Central memory CD4-positive, alpha-beta T cell (primary cell): ENCODE data around the gene BEX1.
"Not testable (repeated sequence)": the region's sequence is repeated elsewhere in the genome, so short reads cannot be mapped to it uniquely, and the experiment has no call there.

Source experiments
- DNase-seq: peaks from one replicate; pipeline ENCODE4 v3.0.0; 2022
- total RNA-seq, 3 experiments: gene quantifications; one replicate each; lab custom pipeline; 2026; lab: John Stamatoyannopoulos, UW

The BEX1 gene
- total RNA-seq = 0.22 to 0.58 (median 0.35) reads per million in 3 experiments

DNA sequence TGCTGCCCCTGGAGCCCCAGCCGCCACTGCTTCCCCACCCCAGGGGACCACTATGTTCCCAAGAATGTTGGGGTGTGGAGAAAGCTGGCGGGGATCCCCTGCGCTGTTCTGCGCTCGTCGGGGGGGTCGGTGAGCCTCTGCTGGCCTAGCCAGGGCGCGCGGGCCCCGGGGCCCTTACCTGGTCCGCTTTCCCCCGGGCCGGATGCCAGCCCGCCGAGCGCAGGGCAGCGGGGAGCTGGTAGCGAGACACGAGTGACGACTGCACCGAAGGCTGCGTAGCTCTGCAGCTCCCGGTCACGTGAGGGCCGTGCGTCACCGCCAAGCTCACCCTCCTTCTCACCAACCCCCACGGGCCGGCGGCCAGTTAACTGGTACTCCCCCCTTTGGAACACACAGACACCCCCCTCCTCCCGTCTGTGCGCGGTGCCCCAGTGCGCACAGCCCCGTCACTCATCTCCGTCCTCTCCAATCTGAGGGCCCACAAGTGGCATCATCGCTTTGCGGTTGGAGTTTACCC is at the start of gene BEX1:
Gene BEX1, minus strand, starts transcription at position 254 of the 517 bp plus-strand sequence. CDS start 897 bp downstream, outside the sequence.
- peak; percentile 2 for DNase-seq

DNA sequence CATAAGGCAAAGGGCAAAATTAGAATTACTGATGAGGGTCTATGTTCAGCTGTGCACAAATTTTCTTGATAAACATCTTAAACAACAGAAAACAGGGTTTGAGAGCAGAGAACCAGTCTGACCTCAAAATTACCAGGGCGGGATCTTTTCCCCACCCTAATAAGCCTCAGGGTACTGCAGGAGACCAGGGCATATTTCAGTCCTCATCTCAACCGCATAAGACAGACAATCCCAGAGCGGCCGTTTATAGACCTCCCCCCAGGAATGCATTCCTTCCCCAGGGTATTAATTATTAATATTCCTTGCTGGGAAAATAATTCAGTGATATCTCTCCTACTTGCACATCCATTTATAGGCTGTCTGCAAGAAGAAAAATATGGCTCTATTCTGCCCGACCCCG is 45.5 kb upstream of the BEX1 start:
- DNase-seq = not testable (repeated sequence)

DNA sequence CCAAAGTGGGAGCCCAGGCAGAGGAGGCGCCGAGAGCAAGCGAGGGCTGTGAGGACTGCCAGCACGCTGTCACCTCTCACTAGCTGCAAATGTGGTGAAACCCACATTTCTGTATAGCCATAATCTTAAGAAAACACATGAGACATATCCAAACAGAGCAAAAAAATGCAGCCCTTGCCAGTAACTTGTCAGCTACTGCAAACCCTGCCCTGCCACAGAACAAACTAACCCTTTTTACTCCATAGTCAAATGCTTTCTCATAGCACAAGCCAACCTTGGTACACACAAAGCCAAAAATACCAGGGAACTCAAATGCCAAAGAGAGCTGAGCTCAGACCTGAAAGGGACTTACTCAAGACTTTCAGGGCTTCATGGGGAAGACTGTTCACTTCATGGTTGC is 43.9 kb upstream of the BEX1 start:
- DNase-seq = no peak

DNA sequence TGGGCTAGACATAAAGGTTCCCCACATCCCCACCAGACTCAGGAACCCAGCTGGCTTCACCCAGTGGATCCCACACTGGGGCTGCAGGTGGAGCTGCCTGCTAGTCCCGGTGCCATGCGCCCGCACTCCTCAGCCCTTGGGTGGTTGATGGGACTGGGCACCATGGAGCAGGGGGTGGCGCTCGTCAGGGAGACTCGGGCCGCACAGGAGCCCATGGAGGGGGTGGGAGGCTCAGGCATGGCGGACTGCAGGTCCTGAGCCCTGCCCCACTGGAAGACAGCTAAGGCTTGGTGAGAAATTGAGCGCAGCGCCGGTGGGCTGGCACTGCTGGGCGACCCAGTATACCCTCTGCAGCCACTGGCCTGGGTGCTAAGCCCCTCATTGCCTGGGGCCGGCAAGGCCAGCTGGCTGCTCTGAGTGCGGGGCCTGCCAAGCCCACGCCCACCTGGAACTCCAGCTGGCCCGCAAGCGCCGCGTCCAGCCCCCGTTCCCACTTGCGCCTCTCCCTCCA is 43.3 kb upstream of the BEX1 start:
- not testable (repeated sequence) for DNase-seq

DNA sequence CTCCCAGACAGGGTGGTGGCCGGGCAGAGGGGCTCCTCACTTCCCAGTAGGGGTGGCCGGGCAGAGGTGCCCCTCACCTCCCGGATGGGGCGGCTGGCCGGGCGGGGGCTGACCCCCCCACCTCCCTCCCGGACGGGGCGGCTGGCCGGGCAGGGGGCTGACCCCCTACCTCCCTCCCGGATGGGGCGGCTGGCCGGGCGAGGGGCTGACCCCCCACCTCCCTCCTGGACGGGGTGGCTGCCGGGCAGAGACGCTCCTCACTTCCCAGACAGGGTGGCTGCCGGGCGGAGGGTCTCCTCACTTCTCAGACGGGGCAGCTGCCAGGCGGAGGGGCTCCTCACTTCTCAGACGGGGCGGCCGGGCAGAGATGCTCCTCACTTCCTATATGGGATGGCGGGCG is 40.4 kb upstream of the BEX1 start:
- not testable (repeated sequence) for DNase-seq

DNA sequence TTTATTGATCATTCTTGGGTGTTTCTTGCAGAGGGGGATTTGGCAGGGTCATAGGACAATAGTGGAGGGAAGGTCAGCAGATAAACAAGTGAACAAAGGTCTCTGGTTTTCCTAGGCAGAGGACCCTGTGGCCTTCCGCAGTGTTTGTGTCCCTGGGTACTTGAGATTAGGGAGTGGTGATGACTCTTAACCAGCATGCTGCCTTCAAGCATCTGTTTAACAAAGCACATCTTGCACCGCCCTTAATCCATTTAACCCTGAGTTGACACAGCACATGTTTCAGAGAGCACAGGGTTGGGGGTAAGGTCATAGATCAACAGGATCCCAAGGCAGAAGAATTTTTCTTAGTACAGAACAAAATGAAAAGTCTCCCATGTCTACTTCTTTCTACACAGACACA is 39.9 kb upstream of the BEX1 start:
- DNase-seq = not testable (repeated sequence)

DNA sequence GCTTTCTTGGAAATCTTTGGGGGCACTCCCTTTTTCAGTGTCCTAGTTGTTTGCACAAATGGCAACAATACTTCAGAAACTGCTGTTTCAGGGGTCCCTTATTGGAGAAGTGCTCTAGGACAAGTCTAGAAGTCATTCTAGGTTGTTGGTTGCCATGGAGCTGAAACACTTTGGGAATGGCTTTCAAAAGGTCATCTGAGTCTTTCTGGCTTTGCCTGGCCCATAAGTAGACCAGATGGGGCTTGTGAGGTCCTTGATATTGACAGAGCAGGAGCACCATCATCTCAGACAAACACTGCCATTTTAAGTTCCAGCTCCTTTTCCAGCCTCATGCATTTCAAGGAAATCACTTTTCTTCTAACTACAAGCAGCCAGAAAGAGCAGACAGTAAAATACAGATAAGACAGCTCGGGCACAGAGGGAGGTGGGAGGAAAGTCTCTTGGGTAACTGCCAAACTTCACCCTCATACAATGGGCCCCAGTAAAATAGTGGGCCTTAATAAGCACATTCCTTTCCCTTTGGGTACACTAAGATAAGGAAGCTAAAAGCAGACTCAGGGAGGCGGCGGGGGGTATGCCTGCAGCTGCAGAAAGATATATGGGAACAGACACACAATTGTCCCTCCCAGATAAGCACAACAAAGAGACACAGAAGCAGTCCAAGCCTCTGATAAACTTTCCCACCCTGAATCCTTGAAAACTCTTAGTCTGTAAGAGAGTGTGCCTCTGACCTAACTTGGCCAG is 37.5 kb upstream of the BEX1 start:
- DNase-seq = no peak

DNA sequence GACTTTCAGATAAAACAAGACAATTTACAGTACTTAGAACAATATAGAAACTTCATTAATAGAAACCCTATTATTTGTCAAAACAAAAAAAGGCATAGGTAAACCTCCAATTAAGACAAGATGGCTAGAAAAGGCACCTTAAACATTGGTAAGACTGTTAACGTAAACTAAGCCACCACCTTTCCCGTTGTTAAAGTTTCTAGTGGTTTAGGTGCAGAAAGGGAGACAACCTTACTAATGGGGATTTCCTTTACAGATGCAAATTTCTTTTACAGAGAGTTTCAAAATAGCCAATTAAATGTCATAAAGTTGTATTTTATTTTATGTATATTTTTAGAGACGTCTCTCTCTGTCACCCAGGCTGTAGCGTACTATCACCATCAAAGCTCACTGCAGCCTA is 36.5 kb upstream of the BEX1 start:
- DNase-seq = no peak

DNA sequence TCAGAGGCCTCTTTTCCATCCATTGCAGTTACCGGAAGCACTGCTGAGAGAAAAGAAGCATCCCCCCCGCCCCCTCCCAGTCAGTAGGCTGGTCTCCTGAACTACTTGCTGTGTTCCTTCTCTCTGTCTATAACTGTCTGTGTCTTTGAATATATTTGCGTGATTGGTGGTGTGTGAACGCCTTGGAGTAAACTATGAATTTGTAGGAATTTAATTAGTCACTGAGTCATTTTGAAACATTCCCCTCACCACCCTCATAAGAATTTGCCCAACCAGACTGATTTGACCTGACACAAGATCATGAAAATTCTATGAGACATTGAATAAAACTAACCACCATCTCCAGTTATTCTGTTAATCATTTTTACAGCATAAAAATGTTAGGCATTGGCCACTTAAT is 35.7 kb upstream of the BEX1 start:
- DNase-seq = no peak

DNA sequence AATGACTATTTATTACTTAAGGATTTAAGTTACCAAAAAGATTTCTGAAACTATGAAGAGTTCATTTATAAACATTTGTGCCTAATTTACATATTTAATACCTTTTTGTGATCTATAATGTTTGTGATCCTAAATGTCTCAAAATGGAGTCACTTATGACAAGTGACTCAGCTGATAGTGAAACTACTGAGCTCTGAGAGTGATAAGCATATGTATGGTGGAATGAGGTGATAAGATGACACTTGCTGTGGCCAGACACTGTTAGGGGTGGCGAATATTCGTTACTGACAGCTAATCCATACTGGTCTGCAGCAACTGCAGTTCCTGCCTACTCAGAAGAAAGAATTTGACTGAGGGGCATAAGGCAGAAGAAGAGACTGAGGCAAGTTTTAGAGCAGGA is 34.5 kb upstream of the BEX1 start:
- no peak for DNase-seq

DNA sequence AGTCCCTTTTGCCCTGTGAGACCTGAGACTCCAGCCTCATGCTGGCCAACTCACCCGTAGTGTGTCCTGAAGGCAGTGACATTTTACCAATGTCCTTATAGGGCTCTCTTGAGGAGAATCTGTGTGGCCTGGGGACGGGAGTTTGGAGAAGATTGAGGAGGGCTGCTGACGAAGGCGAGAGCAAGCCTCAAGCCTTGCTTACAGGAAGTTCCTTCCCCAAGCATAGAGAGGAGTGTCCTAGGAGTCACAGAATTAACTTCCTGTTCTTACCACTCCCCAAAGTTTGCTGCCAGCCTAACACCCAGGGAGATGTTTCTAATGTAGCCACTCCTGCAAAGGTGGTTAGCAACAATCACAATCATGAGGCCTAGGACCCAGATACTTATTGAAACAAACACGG is 29.0 kb upstream of the BEX1 start, which contains the start of gene NXF3:
Gene NXF3, minus strand, starts transcription at position 202 of the 400 bp plus-strand sequence. Its CDS starts 120 bp downstream, at position 82.
- DNase-seq = no peak

DNA sequence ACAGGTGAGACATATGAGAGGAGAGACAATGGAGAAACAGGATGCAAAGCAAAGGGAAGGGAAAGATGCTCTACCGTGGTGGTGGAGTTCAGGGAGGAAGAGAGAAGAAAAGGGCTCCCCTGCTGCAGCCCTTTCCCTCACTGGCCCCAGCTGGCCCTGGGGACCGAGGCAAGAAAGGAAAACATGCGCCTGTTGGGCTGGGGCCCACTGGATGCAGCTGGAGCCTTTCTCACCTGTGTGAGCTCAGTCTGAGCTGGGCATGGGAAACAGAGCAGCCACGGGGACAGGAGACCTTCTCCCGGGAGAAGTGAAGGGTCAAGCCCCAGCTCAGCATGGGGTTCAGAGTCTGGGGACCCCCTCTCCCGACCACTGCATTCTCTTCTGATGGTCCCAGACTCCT is 17.1 kb upstream of the BEX1 start:
- no peak for DNase-seq

DNA sequence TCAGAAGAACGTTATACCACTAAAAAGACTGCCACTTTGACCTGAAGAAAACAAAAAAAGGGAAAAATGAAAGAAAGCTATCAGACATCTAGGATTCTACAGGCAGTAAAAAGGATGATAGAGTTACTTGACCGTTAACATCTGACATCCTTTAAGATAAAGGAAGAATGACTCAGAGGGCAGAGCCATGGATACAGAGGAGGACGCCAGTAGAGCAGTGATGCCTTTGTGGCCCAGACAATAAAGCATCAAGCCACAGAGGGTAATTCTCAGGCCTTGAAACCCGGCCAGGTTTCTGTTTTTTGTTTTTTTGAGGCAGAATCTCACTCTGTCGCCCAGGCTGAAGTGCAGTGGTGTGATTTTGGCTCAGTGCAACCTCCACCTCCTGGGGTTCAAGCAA is 9.5 kb upstream of the BEX1 start:
- no peak for DNase-seq

DNA sequence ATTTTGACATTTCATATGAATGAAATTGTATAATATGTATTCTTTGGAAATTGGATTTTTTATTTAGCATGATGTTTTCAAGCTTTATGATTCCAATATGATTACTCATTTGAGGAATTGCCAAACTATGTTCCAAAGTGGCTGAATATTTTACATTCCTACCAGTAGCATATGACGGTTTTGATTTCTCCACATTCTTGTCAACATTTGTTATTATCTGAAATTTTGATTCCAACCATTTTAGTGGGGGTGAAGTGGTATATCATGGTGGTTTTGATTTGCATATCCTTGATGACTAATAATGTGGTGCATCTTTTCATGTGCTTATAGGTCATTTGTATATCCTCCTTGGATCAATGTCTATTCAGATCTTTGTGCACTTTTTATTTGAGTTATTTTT is 2.6 kb upstream of the BEX1 start:
- DNase-seq = no peak

DNA sequence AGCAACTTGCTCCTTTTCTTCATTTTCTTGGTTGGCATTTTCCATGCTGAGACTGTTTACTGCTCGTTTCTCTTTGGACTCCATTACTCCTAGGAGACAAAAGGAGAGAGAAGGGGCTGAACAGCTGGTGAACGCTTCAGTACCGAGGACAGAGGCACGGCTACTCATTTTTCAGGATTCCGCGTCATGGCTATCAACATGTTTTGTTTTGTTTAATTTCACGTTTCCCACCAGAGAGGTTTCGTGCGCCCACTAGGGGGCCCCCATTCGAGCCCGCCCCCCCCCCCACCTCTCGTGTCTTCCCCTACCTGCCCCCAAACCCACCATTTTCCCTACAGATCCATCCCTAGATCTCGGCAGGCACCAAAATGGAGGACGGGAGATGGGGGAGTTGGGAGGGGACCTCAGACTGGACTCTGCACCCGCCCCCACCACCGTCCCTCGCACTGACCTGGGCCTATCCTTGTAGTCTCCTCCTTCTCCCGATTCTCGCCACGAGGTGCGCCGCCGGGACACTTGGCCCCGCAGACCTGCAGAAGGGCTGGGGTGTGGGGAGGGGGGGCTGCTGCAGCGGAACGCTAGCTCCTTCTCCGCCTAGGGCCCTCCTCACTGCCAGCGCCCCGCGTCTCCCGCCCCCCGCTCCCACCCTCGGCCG is 653 bp downstream of the BEX1 start:
- DNase-seq = no peak

DNA sequence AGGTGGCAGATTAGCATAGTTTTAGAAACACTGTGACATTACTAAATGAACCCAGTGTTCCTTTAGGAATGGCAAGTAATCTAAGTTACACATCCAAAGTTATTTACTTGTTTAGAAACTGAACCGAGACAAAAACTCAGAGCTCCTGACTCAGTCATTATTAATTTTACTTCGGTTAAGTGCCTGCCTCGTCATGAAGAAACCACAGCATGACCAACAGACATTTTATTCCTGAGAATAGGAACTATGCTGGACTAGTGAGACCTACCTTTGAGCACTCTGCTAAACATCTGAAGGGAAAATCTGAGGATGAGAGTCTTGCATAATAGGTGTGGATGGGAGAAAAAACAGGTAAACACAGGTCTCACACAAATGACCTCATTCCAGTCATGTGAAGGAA is 2.5 kb downstream of the BEX1 start:
- no peak for DNase-seq

DNA sequence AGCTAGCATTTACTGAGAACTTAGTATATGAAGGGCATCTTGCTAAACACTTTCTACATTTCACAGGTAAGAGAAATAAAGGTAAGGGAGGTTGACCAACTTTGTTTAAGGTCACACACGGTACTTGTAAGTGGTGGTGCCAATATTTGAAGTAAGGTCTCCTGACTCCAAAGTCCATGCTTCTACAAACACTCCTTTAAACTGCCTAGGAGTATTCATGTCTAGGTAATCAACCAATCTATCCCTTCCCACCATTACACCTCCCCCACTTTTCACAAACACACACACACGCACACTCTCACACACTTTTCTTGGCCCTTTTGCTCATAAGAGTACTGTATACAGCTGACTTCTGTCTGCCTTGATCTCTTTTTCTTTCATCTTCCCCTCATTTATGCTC is 7.1 kb downstream of the BEX1 start:
- no peak for DNase-seq

DNA sequence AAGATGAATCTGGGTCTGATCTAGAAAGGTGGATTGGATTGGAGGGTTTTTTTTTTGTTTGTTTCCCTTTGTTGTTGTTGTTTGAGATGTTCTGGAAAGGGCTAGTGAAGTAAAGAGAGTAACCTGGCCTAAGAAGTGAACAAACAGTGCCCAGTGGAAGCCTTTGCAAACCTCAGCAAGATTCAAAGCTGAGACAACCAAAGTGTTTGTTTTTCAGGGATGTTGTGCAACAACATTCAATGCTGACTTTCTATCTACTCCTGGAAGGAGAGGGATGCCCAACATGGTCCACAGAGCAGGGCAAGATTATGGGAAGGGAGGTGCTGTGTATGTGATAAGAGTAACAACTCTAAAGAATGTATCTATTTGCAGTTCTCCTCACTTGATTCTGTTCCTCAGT is 11.3 kb downstream of the BEX1 start:
- DNase-seq = no peak

DNA sequence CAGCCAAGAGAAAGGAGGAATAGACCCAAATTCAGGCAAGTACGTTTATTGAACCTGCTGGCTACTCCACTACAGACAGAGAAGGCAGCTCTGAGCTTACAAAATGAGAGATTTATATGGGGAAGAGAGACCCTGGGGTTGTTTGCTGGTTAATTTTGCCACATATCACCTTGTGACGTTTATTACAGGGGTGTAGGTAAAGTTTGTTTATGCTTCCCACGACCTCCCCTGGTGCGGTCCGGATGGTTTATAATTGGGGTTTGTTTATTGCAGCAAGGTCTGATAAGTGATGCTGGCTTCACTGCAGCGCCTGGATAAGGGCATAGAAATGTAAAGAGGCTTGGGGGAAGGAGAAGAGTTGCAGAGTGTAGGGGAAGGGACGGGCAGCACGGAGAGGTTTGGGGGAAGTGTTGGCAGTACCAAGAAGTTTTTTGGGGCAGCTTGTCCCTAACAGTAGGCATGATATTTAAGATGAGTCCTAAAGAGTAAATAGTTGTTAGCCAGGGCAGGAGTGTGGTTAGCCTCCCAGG is 12.6 kb downstream of the BEX1 start:
- no peak for DNase-seq

DNA sequence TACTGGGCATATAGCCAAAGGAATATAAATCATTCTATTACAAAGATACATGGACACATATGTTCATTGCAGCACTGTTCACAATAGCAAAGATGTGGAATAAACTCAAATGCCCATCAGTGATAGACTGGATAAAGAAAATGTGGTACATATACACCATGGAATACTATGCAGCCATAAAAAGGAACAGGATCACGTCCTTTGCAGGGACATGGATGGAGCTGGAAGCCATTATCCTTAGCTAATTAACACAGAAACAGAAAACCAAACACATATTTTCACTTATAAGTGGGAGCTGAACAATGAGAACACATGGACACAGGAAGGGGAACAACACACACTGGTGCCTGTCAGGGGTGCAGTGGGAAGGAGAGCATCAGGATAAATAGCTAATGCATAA is 30.6 kb downstream of the BEX1 start:
- not testable (repeated sequence) for DNase-seq

DNA sequence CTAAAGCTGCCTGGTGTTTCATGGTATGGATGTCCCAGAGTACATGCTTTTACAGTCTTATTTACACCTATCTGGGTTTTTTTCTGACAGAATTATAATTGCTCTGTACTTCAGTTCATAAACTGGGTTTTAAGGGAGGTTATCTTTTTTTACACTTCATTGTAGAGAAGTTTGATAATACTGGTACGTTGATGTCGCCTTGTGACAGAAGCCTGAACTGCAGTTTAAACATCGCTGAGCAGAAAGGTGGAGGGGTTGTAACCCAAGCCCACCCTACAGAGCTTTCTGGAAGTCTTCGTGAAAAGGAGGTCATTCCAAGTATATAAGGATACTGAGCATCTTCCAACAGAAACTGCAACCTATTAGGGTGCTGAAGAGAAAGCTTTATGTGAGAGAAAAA is 46.4 kb downstream of the BEX1 start:
- no peak for DNase-seq

DNA sequence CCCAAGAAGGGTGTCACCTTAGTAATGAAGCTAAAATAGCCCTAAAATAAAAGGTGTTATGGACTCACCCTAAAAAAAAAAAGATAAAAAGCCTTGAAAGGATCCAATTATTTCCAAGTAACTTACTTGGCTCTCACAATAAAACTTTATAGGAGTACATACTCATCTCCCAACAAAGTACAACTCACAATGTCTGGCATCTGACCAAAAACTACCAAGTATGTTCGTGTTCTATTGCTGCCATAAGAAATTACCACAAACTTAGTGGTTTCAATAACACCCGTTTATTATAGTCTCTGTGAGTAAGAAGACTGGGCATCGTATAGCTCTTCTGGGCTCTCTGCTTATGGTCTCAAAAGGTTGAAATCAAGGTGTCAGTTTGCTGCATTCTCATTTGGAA is 51.0 kb downstream of the BEX1 start:
- no peak for DNase-seq
